ENCODE measurements around the gene CYP2C19.
"Not testable (repeated sequence)": the region's sequence is repeated elsewhere in the genome, so short reads cannot be mapped to it uniquely, and the experiment has no call there.

CYP2C19 gene

GRCh38 chr10:94889123-94889522 is 126.6 kb downstream of the CYP2C19 start:
- peaks cover 12% of the 10 kb centered on the region for H3K27me3 ChIP-seq (ENCODE audit: insufficient read depth, low read depth, severe bottlenecking)
- DNase-seq, result no peak
- H3K9me3 ChIP-seq (ENCODE audit: severe bottlenecking), result no peaks in the 10 kb centered on the region
- no peak overlapping the region for H3K27ac ChIP-seq
- no peak for TF ChIP-seq CTCF (IDR thresholded peaks at IDR 0.05; ENCODE audit: low read depth, low read length)
- no peak overlapping the region for H3K4me3 ChIP-seq (ENCODE audit: low read depth, low read length)
- H3K36me3 ChIP-seq, result no peaks in the 10 kb centered on the region

- DNase-seq, result no peak
- H3K27ac ChIP-seq, result no peak overlapping the region
- H3K4me3 ChIP-seq (ENCODE audit: low read depth, low read length), result no peak overlapping the region
- peaks cover 10% of the 10 kb centered on the region for H3K27me3 ChIP-seq (ENCODE audit: insufficient read depth, low read depth, severe bottlenecking)
- no peaks in the 10 kb centered on the region for H3K9me3 ChIP-seq (ENCODE audit: severe bottlenecking)
- TF ChIP-seq CTCF (IDR thresholded peaks at IDR 0.05; ENCODE audit: low read depth, low read length), result no peak
- H3K36me3 ChIP-seq, result no peaks in the 10 kb centered on the region
These were observed 128.0 kb downstream of the CYP2C19 start for GRCh38 chr10:94890264-94891022.

GRCh38 chr10:94898414-94898813 is 135.9 kb downstream of the CYP2C19 start:
- DNase-seq; H3K27me3 ChIP-seq (ENCODE audit: insufficient read depth, low read depth, severe bottlenecking); H3K4me3 ChIP-seq (ENCODE audit: low read depth, low read length); H3K27ac ChIP-seq; H3K36me3 ChIP-seq; H3K9me3 ChIP-seq (ENCODE audit: severe bottlenecking): not testable (repeated sequence)

- no peak overlapping the region for H3K27ac ChIP-seq
- no peak for DNase-seq
- H3K27me3 ChIP-seq (ENCODE audit: insufficient read depth, low read depth, severe bottlenecking), result no peaks in the 10 kb centered on the region
- TF ChIP-seq CTCF (IDR thresholded peaks at IDR 0.05; ENCODE audit: low read depth, low read length), result no peak
- H3K9me3 ChIP-seq (ENCODE audit: severe bottlenecking), result peaks cover 4% of the 10 kb centered on the region
- no peaks in the 10 kb centered on the region for H3K36me3 ChIP-seq
- H3K4me3 ChIP-seq (ENCODE audit: low read depth, low read length), result no peak overlapping the region
These were observed 139.6 kb downstream of the CYP2C19 start for GRCh38 chr10:94902080-94902479.

- H3K27me3 ChIP-seq (ENCODE audit: insufficient read depth, low read depth, severe bottlenecking), result no peaks in the 10 kb centered on the region
- DNase-seq, result no peak
- H3K36me3 ChIP-seq, result no peaks in the 10 kb centered on the region
- peaks cover 6% of the 10 kb centered on the region for H3K9me3 ChIP-seq (ENCODE audit: severe bottlenecking)
- no peak overlapping the region for H3K4me3 ChIP-seq (ENCODE audit: low read depth, low read length)
- H3K27ac ChIP-seq, result no peak overlapping the region
- TF ChIP-seq CTCF (IDR thresholded peaks at IDR 0.05; ENCODE audit: low read depth, low read length), result no peak
These were observed 140.1 kb downstream of the CYP2C19 start for GRCh38 chr10:94902570-94902969.
